Myocyte (in vitro differentiated cells): ENCODE measurements around the gene SMC5. TPM values are rescaled to one million over a fixed set of nuclear protein-coding genes. Genes with fewer than 3 reads are reported as not detected.
"Not testable (repeated sequence)": the region's sequence is repeated elsewhere in the genome, so short reads cannot be mapped to it uniquely, and the experiment has no call there.

ENCODE experiments used
- DNase-seq: peaks from one replicate; pipeline ENCODE4 v3.0.0-alpha.2; 2012; ENCODE audit warnings: low read depth
- polyA plus RNA-seq: library from polyadenylated mRNA; unstranded; fragments of >200 nt; gene quantifications from one replicate; pipeline ENCODE4 v1.2.1, GENCODE V29; 2012; ENCODE audit warnings: missing spikeins
- total RNA-seq: library from RNA; depleted of rRNA; stranded (reverse); fragments of >200 nt; gene quantifications from 2 replicates; pipeline ENCODE4 v1.2.3, GENCODE V29; 2014

Gene SMC5
- total RNA-seq, result 26.0 and 28.5 TPM in 2 replicates
- polyA plus RNA-seq, result 7.0 TPM

DNA sequence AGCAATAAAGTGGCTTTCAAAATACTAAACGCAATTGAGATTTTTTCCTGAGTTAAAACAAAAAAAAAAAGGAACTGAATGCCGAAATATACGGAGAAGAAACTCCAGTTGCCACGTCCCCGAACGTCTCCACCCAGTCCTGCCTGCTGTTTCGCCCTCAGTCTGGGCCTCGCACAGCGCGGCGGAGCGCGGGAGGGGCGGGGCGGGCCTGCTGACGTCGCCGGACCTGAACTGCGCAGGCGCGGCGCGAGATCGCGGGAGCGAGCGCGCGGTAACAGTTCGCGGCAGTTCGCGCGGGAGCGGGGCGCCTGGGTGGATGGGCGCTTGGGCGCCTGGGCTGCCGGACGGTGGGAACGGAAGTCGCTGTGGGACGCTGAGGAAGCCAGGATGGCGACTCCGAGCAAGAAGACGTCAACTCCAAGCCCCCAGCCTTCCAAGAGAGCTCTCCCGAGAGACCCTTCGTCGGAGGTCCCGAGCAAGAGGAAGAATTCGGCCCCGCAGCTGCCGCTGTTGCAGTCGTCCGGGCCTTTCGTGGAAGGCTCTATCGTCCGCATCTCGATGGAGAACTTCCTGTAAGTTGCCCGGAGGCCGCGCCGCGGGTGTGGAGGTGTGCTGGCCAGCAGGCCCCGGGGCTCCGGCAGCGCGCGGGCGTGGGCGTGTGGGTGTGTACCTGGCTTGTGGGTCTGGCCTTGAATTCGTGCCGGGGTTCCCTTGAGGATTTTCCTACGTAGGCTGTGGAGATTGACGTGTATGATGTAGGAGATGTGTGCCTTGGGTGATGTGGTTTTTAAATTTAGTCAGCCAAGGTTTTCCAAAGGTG is at the start of gene SMC5:
TSS of gene SMC5 (plus strand) at position 287 of the 820 bp plus-strand sequence. CDS start at position 388, 101 bp downstream.
- peak; percentile 92 for DNase-seq

GRCh38 chr9:70217029-70217428 is 41.7 kb upstream of the SMC5 start:
- DNase-seq, result no peak

- DNase-seq, result no peak
Measured at GRCh38 chr9:70218767-70219166, 40.0 kb upstream of the SMC5 start.

GRCh38 chr9:70220216-70220615 is 38.6 kb upstream of the SMC5 start:
- no peak for DNase-seq

- DNase-seq, result no peak
Measured at GRCh38 chr9:70222354-70222753, 36.4 kb upstream of the SMC5 start.

DNA sequence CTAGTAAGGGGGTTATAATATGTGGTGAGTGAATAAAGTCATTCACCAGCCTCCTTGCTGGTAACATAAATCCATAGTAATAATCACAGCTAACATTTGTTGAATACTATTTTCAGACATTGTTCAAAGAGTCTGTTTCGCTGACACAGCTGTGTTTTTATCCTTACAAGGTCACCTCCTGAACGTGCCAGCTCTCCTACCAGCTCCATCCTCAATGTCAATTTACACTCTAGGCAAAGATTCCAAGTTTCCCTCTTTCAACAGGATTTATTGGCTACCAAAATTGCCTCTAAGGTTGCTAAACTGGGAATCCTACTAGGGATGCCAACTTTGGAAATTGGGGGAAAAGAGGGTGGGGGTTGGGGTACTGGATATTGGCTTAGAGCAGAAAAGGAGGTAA is 30.7 kb upstream of the SMC5 start:
- DNase-seq, result peak; percentile 17

- no peak for DNase-seq
Measured at GRCh38 chr9:70228611-70229010, 30.2 kb upstream of the SMC5 start.

- peak; percentile 26 for DNase-seq
Measured at GRCh38 chr9:70229026-70229425, 29.8 kb upstream of the SMC5 start.

GRCh38 chr9:70229579-70229978 is 29.2 kb upstream of the SMC5 start:
- peak; percentile 60 for DNase-seq

DNA sequence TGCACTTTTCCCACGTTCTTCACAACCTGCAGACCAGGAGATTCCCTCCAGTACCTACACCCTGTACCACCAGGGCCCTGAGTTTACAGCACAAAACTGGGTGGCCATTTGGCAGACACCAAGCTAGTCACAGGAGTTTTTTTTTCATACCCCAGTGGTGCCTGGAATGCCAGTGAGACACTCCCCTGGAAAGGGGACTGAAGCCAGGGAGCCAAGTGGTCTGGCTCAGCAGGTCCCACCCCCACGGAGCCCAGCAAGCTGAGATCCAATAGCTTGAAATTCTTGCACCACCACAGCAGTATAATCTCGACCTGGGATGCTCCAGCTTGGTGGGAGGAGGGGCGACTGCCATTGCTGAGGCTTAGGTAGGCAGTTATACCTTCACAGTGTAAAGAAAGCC is 26.3 kb upstream of the SMC5 start:
- DNase-seq, result no peak

- not testable (repeated sequence) for DNase-seq
Measured at GRCh38 chr9:70234208-70234607, 24.6 kb upstream of the SMC5 start.

GRCh38 chr9:70245952-70246351 is 12.8 kb upstream of the SMC5 start:
- not testable (repeated sequence) for DNase-seq

GRCh38 chr9:70250221-70250620 is 8.6 kb upstream of the SMC5 start:
- no peak for DNase-seq

DNA sequence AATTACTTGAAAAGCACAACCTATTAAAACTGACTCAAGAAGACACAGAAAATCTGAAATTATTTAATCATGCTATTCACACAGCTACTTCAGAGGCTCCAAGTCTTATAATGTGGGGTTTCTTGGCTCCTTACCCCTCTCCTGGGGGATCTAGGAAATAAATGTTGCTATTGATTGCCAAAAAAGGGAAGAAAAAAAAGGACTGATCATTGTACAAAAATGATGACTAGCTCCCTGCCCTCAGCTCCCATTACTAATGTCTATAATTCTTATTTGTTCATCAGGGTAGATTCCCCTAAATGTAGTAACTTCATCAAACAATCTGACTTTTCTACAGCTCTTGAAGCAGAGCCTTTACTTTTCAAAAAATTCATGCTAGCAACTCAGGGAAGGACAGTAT is 3.3 kb upstream of the SMC5 start:
- DNase-seq, result no peak

- DNase-seq, result peak; percentile 44
Measured at GRCh38 chr9:70256123-70256551, 2.6 kb upstream of the SMC5 start.

DNA sequence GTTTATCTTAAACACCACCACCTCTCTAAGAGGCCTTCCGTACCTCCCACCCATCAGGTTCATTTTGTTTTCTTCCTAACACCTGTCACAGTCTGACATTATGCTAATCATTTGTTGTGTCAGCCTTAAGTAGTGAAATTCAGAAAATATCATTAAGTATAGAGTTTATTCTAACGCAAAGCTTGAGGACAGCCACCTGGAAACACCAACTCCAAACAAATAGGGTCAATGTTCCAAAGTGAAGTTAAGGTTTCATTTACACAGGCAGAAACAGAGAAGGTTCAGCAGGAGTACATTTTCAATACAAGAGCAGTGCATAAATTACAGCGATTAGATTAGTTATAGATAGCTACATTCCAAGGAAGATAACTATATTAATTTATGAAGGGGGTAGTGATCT is 1.3 kb upstream of the SMC5 start:
- no peak for DNase-seq

DNA sequence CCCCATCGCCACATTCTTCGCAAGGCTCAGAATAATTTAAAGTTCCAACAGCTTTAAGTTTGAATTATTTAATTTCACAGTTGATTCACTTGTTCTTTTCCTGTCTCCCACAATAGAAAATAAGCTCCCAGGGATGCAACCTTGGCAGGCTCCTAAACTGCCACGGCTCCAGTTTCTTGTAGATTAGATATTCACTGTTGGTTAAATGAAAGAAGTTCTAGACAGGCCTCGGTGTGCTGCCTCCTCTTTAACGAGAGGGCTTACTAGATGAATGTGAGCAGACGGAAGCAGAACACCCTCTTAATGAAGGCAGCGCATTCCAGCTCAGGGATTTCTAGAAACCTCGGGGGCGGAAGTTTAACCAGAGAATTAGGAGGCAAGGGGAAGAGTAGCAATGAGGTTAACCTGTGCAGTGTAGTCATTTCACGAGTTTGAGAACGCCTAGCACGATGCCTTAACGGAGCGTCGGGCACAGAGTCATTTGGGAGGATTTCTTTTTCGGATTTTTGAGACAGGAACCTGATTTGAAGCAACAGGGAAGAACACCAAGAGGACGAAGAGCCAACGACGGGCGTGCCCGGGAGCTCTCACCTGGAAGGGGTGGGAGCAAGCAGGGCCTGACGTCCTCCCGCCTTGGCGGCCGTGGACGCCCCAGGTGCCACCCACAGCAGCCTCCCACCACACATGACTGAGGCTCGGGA is 637 bp upstream of the SMC5 start:
- DNase-seq, result peak; percentile 65

GRCh38 chr9:70259512-70259802 is 679 bp downstream of the SMC5 start:
- no peak for DNase-seq

GRCh38 chr9:70260007-70260443 is 1.2 kb downstream of the SMC5 start:
- no peak for DNase-seq

GRCh38 chr9:70260606-70261005 is 1.8 kb downstream of the SMC5 start:
- DNase-seq, result no peak

- DNase-seq, result no peak
Measured at GRCh38 chr9:70261131-70261870, 2.5 kb downstream of the SMC5 start.

DNA sequence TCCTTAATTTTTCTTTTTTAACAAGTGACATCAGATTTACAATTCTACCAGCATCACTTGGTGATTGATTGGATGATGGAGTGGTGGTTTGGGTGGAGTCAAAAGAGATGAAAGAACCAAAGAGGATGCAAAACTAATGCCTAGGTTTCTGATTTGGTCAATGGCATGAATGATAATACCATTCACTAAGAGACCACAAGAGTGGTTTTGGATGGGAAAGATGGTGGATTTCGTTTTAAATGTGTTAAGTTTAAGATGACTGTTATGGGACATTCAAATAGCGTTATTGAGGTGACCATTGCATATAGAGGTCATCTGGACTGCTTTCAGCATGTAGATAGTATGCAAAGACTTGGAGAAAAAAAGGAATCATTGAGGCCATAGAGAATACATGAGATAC is 3.6 kb downstream of the SMC5 start:
- no peak for DNase-seq
